Astrocyte of the spinal cord (primary cell): ENCODE results near the gene CEP85L.

Source experiments
- DNase-seq: peaks from one replicate; pipeline ENCODE4 v3.0.0; 2011; ENCODE audit warnings: low read depth, low spot score
- H3K4me3 ChIP-seq: 2 replicates; pipeline ENCODE4 v1.5.1; 2011; ENCODE audit warnings: low read depth, mild to moderate bottlenecking, low read length, moderate library complexity
- CTCF ChIP-seq: IDR thresholded peaks from 2 replicates; pipeline ENCODE4 v1.5.1; 2012; ENCODE audit warnings: low read depth, mild to moderate bottlenecking, low read length, inconsistent platforms
- in situ Hi-C: cut with HindIII; loops from 2 replicates; pipeline ENCODE4 v1.10.0; 2017; ENCODE audit warnings: low sequenced_read_pairs

Gene CEP85L

GRCh38 chr6:118529756-118530155, 121.6 kb downstream of the CEP85L start:
- no peak for DNase-seq
- in situ Hi-C loops, result no loop called here
- no peak overlapping the region for H3K4me3 ChIP-seq
- no peak for TF ChIP-seq CTCF

- H3K4me3 ChIP-seq, result no peak overlapping the region
- no peak for DNase-seq
- in situ Hi-C loops, result no loop called here
- no peak for TF ChIP-seq CTCF
Measured at GRCh38 chr6:118528129-118528528, 123.3 kb downstream of the CEP85L start.

- in situ Hi-C loops, result no loop called here
- no peak overlapping the region for H3K4me3 ChIP-seq
- DNase-seq, result no peak
- no peak for TF ChIP-seq CTCF
Measured at GRCh38 chr6:118525913-118526780, 125.2 kb downstream of the CEP85L start.

- H3K4me3 ChIP-seq, result no peak overlapping the region
- no peak for TF ChIP-seq CTCF
- in situ Hi-C loops, result no loop called here
- no peak for DNase-seq
Measured at GRCh38 chr6:118524686-118525085, 126.7 kb downstream of the CEP85L start.

- in situ Hi-C loops, result no loop called here
- no peak overlapping the region for H3K4me3 ChIP-seq
- no peak for TF ChIP-seq CTCF
- DNase-seq, result no peak
Measured at GRCh38 chr6:118523216-118523615, 128.2 kb downstream of the CEP85L start.

GRCh38 chr6:118522422-118522821, 129.0 kb downstream of the CEP85L start:
- TF ChIP-seq CTCF, result no peak
- no peak overlapping the region for H3K4me3 ChIP-seq
- in situ Hi-C loops, result no loop called here
- no peak for DNase-seq
